Measurements from ENCODE around the gene STAT3.
"Not testable (repeated sequence)": the region's sequence is repeated elsewhere in the genome, so short reads cannot be mapped to it uniquely, and the experiment has no call there.

The STAT3 gene

GRCh38 chr17:42408061-42408460, 19.8 kb upstream of the STAT3 start:
- no peak for DNase-seq

GRCh38 chr17:42407289-42407836, 19.1 kb upstream of the STAT3 start:
- DNase-seq, result peak; percentile 54 to 59

GRCh38 chr17:42406615-42407288, 18.5 kb upstream of the STAT3 start:
- DNase-seq, result no peak

- DNase-seq, result peak; percentile 88
Measured at GRCh38 chr17:42405963-42406495, 17.8 kb upstream of the STAT3 start.

GRCh38 chr17:42405076-42405475, 16.8 kb upstream of the STAT3 start:
- DNase-seq, result no peak

GRCh38 chr17:42404326-42405055, 16.2 kb upstream of the STAT3 start:
- DNase-seq, result no peak

GRCh38 chr17:42403150-42403549, 14.9 kb upstream of the STAT3 start:
- DNase-seq, result peak; percentile 58 to 70

- DNase-seq, result no peak
Measured at GRCh38 chr17:42402117-42402516, 13.9 kb upstream of the STAT3 start.

GRCh38 chr17:42400844-42401375, 12.7 kb upstream of the STAT3 start:
- not testable (repeated sequence) for DNase-seq

- DNase-seq, result no peak
Measured at GRCh38 chr17:42399948-42400843, 12.0 kb upstream of the STAT3 start.

GRCh38 chr17:42399121-42399520, 10.9 kb upstream of the STAT3 start:
- no peak for DNase-seq

- DNase-seq, result not testable (repeated sequence)
Measured at GRCh38 chr17:42395601-42396000, 7.4 kb upstream of the STAT3 start.

- no peak for DNase-seq
Measured at GRCh38 chr17:42394838-42395237, 6.6 kb upstream of the STAT3 start.

GRCh38 chr17:42392692-42393415, 4.6 kb upstream of the STAT3 start:
- DNase-seq, result no peak

- not testable (repeated sequence) for DNase-seq
Measured at GRCh38 chr17:42391439-42391838, 3.2 kb upstream of the STAT3 start.

GRCh38 chr17:42389899-42390298, 1.7 kb upstream of the STAT3 start:
- DNase-seq, result no peak

GRCh38 chr17:42389135-42389417, 834 bp upstream of the STAT3 start:
- no peak for DNase-seq

- DNase-seq, result peak; percentile 39 to 48
Measured at GRCh38 chr17:42387661-42388380, 421 bp downstream of the STAT3 start.

GRCh38 chr17:42386777-42387657, 1.2 kb downstream of the STAT3 start:
- no peak for DNase-seq

GRCh38 chr17:42381898-42382297, 6.3 kb downstream of the STAT3 start:
- no peak for DNase-seq
